Stimulated activated CD4-positive, alpha-beta T cell treated with anti-CD3 and anti-CD28 coated beads, Interleukin-4, amount 100 ng/mL, for 24 hours (primary cell): Measurements from ENCODE around the gene SCART1.
"Not testable (repeated sequence)": the region's sequence is repeated elsewhere in the genome, so short reads cannot be mapped to it uniquely, and the experiment has no call there.

Experiments
- DNase-seq: peaks from one replicate; pipeline ENCODE4 v3.0.0-alpha.2; 2020

The SCART1 gene

GRCh38 chr10:133438711-133439273 lies 15.0 kb upstream of the SCART1 start:
- peak; percentile 22 for DNase-seq

- no peak for DNase-seq
These were observed 14.0 kb upstream of the SCART1 start for GRCh38 chr10:133439517-133440461.

GRCh38 chr10:133440633-133441285 lies 13.0 kb upstream of the SCART1 start:
- no peak for DNase-seq

GRCh38 chr10:133441356-133441755 lies 12.4 kb upstream of the SCART1 start:
- DNase-seq = not testable (repeated sequence)

GRCh38 chr10:133441780-133442179 lies 12.0 kb upstream of the SCART1 start:
- peak; percentile 2 for DNase-seq

- DNase-seq = peak; percentile 19
These were observed 11.4 kb upstream of the SCART1 start for GRCh38 chr10:133442191-133442966.

- DNase-seq = peak; percentile 2
These were observed 10.5 kb upstream of the SCART1 start for GRCh38 chr10:133442967-133443924.

GRCh38 chr10:133444342-133445267 lies 9.1 kb upstream of the SCART1 start:
- DNase-seq = no peak

- DNase-seq = no peak
These were observed 8.4 kb upstream of the SCART1 start for GRCh38 chr10:133445268-133445732.

- no peak for DNase-seq
These were observed 7.7 kb upstream of the SCART1 start for GRCh38 chr10:133445751-133446708.

- DNase-seq = no peak
These were observed 6.8 kb upstream of the SCART1 start for GRCh38 chr10:133446979-133447378.

GRCh38 chr10:133448120-133448519 lies 5.6 kb upstream of the SCART1 start:
- no peak for DNase-seq

- DNase-seq = no peak
These were observed 2.4 kb upstream of the SCART1 start for GRCh38 chr10:133451346-133451745.

GRCh38 chr10:133452453-133452852 lies 1.3 kb upstream of the SCART1 start:
- no peak for DNase-seq

- no peak for DNase-seq
These were observed 604 bp downstream of the SCART1 start for GRCh38 chr10:133454204-133454893.

- DNase-seq = no peak
These were observed 1.5 kb downstream of the SCART1 start for GRCh38 chr10:133455196-133455595.

- DNase-seq = no peak
These were observed 1.9 kb downstream of the SCART1 start for GRCh38 chr10:133455611-133456031.
